ENCODE measurements around the gene PDE7B. TPM values are rescaled to one million over a fixed set of nuclear protein-coding genes. Genes with fewer than 3 reads are reported as not detected.

Gene PDE7B
- total and polyA plus RNA-seq, 4 donors = 0.75 to 5.2 (median 1.3) TPM

DNA sequence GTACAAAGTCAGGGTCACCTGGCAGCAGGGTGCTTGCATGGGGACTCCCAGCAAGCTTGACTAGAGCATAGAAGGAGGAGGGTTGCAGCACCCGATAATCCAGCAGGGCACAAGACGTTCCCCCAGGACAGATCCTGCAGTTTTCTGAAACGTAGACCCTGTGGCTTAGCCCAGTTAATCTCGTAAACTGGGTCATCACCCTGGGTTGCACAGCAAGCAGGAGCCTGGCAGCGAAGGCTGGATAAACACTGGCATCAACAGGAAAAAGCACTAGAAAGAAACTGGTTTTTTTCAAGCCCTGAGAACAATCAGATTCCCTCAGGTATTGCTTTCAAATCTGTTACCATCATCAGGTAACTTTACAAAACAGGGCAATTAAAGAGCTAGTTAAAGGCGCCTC lies 92.6 kb downstream of the PDE7B start (continued):
- no peak for TF ChIP-seq EGR1 (IDR thresholded peaks at IDR 0.05; ENCODE audit: low read depth in 2 of 2)

DNA sequence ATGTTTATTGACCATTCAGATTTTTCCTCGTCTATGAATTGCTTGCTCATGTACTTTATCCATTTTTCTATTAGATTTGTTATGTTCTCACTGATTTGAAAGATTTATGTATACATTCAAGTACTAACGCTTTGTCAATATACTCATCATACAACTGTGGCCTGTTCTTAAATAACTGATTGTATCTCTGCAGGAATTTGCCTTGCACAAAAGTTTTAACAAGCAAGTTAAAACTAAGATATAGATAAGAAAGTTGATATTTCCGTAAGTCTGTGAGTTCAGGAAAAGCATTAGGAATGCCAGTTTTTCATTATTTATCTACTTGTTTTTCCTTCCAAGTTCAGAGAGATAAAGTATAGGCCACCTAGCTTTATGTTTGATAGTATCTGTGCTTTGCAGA lies 95.2 kb downstream of the PDE7B start:
- H3K9ac ChIP-seq (ENCODE audit: low read depth in 1 of 2, low read length in 2 of 2) = no peak overlapping the region
- no peaks in the 10 kb centered on the region for H3K27me3 ChIP-seq (ENCODE audit: control insufficient read depth in 4 of 4, insufficient read depth in 4 of 4, low read length in 3 of 4)
- no peak overlapping the region for H3K27ac ChIP-seq (ENCODE audit: low read depth in 1 of 2, low read length in 2 of 2)
- H3K4me3 ChIP-seq (ENCODE audit: low read depth in 1 of 3, low read length in 3 of 3) = no peak overlapping the region
- 84% methylated on average over 3 of the region's 3 CpGs for WGBS
- H3K9me3 ChIP-seq (ENCODE audit: control insufficient read depth in 4 of 4, low read length in 3 of 4) = no peaks in the 10 kb centered on the region
- H3K4me1 ChIP-seq (ENCODE audit: control insufficient read depth in 4 of 4, insufficient read depth in 4 of 4, low read length in 3 of 4) = no peaks in the 10 kb centered on the region
- TF ChIP-seq, protein P1, sequence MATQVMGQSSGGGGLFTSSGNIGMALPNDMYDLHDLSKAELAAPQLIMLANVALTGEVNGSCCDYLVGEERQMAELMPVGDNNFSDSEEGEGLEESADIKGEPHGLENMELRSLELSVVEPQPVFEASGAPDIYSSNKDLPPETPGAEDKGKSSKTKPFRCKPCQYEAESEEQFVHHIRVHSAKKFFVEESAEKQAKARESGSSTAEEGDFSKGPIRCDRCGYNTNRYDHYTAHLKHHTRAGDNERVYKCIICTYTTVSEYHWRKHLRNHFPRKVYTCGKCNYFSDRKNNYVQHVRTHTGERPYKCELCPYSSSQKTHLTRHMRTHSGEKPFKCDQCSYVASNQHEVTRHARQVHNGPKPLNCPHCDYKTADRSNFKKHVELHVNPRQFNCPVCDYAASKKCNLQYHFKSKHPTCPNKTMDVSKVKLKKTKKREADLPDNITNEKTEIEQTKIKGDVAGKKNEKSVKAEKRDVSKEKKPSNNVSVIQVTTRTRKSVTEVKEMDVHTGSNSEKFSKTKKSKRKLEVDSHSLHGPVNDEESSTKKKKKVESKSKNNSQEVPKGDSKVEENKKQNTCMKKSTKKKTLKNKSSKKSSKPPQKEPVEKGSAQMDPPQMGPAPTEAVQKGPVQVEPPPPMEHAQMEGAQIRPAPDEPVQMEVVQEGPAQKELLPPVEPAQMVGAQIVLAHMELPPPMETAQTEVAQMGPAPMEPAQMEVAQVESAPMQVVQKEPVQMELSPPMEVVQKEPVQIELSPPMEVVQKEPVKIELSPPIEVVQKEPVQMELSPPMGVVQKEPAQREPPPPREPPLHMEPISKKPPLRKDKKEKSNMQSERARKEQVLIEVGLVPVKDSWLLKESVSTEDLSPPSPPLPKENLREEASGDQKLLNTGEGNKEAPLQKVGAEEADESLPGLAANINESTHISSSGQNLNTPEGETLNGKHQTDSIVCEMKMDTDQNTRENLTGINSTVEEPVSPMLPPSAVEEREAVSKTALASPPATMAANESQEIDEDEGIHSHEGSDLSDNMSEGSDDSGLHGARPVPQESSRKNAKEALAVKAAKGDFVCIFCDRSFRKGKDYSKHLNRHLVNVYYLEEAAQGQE (IDR thresholded peaks at IDR 0.05) = no peak
- TF ChIP-seq RAD21 (IDR thresholded peaks at IDR 0.05) (no peak), GABPA (IDR thresholded peaks at IDR 0.05 in 1 of 2, conservative IDR thresholded peaks at IDR 0.05 in 1 of 2) (no peak), YY1 (IDR thresholded peaks at IDR 0.05) (no peak), FOXA1 (IDR thresholded peaks at IDR 0.05) (no peak), SP1 (IDR thresholded peaks at IDR 0.05) (no peak), HNF4A (conservative IDR thresholded peaks at IDR 0.05) (no peak), TAF1 (conservative IDR thresholded peaks at IDR 0.05) (no peak), FOXA2 (IDR thresholded peaks at IDR 0.05) (no peak), RXRA (IDR thresholded peaks at IDR 0.05) (no peak), JUND (IDR thresholded peaks at IDR 0.05) (no peak)
- TF ChIP-seq, protein P2, sequence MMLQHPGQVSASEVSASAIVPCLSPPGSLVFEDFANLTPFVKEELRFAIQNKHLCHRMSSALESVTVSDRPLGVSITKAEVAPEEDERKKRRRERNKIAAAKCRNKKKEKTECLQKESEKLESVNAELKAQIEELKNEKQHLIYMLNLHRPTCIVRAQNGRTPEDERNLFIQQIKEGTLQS (IDR thresholded peaks at IDR 0.05) = no peak
- TF ChIP-seq, protein P3, sequence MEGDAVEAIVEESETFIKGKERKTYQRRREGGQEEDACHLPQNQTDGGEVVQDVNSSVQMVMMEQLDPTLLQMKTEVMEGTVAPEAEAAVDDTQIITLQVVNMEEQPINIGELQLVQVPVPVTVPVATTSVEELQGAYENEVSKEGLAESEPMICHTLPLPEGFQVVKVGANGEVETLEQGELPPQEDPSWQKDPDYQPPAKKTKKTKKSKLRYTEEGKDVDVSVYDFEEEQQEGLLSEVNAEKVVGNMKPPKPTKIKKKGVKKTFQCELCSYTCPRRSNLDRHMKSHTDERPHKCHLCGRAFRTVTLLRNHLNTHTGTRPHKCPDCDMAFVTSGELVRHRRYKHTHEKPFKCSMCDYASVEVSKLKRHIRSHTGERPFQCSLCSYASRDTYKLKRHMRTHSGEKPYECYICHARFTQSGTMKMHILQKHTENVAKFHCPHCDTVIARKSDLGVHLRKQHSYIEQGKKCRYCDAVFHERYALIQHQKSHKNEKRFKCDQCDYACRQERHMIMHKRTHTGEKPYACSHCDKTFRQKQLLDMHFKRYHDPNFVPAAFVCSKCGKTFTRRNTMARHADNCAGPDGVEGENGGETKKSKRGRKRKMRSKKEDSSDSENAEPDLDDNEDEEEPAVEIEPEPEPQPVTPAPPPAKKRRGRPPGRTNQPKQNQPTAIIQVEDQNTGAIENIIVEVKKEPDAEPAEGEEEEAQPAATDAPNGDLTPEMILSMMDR (IDR thresholded peaks at IDR 0.05; ENCODE audit: low read depth, low read length, missing input control) = no peak
- TF ChIP-seq, protein P4, sequence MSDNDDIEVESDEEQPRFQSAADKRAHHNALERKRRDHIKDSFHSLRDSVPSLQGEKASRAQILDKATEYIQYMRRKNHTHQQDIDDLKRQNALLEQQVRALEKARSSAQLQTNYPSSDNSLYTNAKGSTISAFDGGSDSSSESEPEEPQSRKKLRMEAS (IDR thresholded peaks at IDR 0.05) = no peak
- no peak for DNase-seq (ENCODE audit: low spot score)
- H3K36me3 ChIP-seq (ENCODE audit: control insufficient read depth in 4 of 4, insufficient read depth in 3 of 4, low read depth in 1 of 4, low read length in 3 of 4) = no peaks in the 10 kb centered on the region

DNA sequence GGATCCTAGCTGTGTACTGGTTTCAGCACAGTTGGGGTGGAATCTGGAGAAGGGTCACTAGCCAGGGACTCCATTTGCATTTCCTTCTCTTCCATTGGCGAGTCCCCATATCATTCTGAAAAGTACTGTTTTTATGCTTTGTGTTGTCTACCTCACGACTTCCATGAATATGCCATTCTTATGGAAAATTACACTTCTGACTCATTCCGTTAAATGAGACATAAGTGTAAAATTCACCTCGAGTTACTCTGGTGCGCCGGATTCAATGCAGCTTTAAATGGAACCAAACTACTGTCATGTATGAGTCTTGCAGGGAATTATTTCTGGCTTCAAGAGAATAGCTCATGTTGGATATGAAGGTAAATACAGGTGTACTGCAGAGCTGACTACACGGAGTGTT lies 99.2 kb downstream of the PDE7B start:
- Histone ChIP-seq H3K27me3 (ENCODE audit: control insufficient read depth in 4 of 4, insufficient read depth in 4 of 4, low read length in 3 of 4) (no peaks in the 10 kb centered on the region), H3K4me1 (ENCODE audit: control insufficient read depth in 4 of 4, insufficient read depth in 4 of 4, low read length in 3 of 4) (no peaks in the 10 kb centered on the region), H3K9ac (ENCODE audit: low read depth in 1 of 2, low read length in 2 of 2) (no peak overlapping the region), H3K27ac (ENCODE audit: low read depth in 1 of 2, low read length in 2 of 2) (no peak overlapping the region), H3K4me3 (ENCODE audit: low read depth in 1 of 3, low read length in 3 of 3) (no peak overlapping the region), H3K36me3 (ENCODE audit: control insufficient read depth in 4 of 4, insufficient read depth in 3 of 4, low read depth in 1 of 4, low read length in 3 of 4) (no peaks in the 10 kb centered on the region), H3K9me3 (ENCODE audit: control insufficient read depth in 4 of 4, low read length in 3 of 4) (no peaks in the 10 kb centered on the region)
- no peak for TF ChIP-seq HNF4G (IDR thresholded peaks at IDR 0.05)
- DNase-seq (ENCODE audit: low spot score) = no peak
- 92% methylated on average over 7 of the region's 7 CpGs for WGBS
